OCI-LY7 (cell line): Measurements from ENCODE around the gene CCDC116.

Source experiments
- CTCF ChIP-seq: fragments of 200-600 bp; sonication (generic); conservative IDR thresholded peaks from 2 replicates; pipeline ENCODE4 v1.5.1; 2014; ENCODE audit warnings: mild to moderate bottlenecking, antibody characterized with exemption, low read length, moderate library complexity, mixed read lengths
- EZH2phosphoT487 ChIP-seq: fragments of 200-600 bp; sonication (generic); IDR thresholded peaks from 2 replicates; pipeline ENCODE4 v1.6.1; 2018; ENCODE audit warnings: low read depth, borderline replicate concordance, mild to moderate bottlenecking, mixed run types, antibody characterized with exemption, low read length, moderate library complexity, mixed read lengths

GRCh38 chr22:21634844-21635243 is 2.3 kb downstream of the CCDC116 start:
- TF ChIP-seq CTCF = no peak
- no peak for TF ChIP-seq EZH2phosphoT487
